Glomerular visceral epithelial cell (primary cell): ENCODE measurements around the gene SMARCA2.
A peak's percentile ranks its signal among the peaks of the same experiment; 100 is the strongest.

Experiments
- DNase-seq: peaks from one replicate; pipeline ENCODE4 v3.0.0-alpha.2; 2016; ENCODE audit errors: extremely low spot score

SMARCA2 gene

DNA sequence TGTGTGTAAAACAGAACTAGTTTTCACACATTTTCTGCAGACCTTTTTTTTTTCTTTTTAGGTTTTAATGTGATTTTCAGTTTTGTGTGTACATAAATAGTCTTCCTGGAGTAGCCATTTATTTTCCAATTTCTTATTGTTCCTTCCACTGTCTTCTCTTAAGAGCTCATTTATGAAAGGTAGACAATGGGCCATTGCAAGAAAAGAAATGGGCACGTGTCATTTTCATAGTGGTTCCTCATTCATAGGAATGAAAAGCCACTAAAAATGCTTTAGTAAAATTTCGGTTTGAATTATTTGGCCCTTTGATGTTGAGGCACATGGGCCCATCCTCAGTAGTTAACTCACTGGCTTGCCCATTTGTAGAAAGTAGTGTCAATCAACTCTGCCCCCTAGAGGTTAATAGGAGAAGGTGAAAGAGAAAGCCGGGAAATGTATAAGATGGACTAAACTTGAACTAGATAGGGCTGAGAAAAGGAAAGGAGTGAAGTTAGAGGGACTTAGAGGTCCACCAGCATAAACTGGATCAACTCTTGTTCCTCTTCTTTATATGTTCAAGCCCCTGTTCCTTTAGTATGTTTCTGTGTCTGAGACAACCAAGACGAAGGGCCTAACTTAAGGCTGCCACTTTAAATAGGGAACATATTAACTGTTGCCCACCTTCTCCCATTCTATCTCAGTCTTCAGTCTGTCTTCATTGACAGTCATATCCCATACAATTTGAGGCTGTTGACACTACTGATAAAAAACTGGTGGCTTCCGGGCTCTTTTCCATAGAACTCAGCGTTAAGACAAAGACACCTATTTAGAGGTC is 72.6 kb downstream of the SMARCA2 start:
- peak; percentile 39 for DNase-seq

DNA sequence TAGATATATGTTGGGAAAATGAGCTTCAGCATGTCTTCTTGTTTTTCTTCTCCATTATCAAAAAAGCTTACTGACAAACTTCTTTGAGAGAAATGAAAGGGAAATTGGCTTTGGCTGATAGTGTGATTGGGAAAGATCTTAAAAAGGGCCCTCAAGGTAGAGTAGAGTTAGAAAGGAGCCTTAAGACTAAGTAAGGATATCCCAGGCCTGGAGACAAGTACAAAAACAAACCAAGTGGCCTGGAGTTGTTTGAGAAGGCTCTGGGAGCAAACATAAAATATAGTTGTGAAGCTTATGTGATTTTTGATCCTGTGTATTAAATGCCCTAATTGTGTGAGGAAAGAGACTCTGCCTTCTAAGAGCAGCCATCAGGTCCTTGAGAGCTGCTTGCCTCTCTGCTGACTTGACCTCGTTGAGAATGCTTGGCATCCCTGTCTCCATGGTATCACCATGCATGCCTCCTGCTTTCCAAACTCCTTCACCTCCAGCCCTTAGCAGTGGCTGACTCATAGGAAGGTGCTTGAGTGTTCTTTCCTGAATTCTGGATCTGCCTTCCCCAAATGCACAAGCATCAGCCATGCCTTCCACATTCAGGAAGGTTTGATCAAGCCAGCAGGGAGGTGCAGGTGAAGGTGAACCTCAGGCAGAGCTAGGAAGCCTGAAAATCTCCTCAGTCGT is 78.9 kb downstream of the SMARCA2 start:
- DNase-seq = peak; percentile 18

DNA sequence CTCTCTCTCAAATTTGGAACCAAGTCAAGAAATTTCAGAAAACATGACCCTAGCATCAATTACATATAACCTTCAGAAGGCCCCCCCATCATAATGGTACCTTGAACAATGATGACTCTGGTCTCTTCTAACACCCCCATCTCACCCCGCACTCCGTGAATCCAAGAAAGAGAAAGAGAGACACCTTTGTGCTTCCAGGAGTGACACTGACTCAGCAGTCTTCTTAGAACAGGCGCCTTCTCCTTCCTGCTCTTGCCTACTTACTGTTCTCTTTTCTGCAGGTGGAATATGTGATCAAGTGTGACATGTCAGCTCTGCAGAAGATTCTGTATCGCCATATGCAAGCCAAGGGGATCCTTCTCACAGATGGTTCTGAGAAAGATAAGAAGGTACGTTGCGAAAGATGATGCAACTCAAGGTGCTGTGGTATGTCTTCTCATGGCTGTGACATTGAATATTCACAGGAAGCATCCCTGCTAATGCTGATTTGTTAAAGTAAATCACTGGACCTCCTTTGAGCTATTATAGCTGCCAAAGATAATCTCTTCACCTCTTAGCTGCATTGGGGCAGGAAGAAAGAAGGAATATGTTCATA is 81.3 kb downstream of the SMARCA2 start:
- DNase-seq = no peak

DNA sequence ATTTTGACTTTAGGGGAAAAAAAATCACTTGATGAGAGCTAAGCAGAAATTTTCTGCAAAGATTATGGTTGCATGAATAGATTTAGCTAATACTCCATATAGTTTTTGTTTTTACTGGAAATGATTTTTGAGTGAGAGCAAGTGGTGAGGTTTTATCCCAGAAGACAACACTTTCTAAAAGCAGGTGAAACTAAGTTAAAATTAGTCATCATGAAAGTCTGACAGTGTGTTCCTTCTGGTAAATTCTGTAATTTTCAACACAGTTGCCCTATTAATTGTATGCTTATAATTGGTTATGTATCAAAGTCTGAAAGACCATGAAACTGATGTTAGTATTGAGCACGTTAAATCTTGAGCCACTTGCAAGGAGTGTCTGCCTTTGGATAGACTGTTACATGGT is 91.5 kb downstream of the SMARCA2 start:
- no peak for DNase-seq

DNA sequence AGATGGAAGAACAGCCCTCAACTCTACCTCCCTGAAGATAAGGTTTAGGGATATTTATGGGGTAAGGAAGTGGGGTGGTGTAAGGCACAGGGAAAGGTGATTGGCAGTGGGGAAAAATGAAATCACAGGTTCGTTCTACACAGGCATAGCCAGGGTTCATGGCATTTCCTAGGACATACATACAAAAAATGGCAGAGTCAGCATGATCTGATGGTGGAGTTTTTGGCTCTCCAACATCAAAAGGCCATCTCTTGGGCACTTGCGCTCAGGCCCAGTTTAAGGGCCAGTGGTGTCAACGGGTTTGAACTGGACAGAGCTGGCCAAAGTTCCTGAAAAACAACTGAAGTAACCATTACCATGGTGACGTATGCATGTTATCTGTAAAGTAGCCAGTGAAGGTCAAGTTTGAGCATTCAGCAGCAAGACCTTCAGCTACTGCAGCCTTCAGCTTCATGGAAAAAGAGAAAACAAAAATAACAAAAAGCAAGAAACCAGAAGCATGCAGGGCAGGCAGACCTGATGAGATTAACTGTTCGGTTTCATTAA is 92.8 kb downstream of the SMARCA2 start:
- DNase-seq = no peak

DNA sequence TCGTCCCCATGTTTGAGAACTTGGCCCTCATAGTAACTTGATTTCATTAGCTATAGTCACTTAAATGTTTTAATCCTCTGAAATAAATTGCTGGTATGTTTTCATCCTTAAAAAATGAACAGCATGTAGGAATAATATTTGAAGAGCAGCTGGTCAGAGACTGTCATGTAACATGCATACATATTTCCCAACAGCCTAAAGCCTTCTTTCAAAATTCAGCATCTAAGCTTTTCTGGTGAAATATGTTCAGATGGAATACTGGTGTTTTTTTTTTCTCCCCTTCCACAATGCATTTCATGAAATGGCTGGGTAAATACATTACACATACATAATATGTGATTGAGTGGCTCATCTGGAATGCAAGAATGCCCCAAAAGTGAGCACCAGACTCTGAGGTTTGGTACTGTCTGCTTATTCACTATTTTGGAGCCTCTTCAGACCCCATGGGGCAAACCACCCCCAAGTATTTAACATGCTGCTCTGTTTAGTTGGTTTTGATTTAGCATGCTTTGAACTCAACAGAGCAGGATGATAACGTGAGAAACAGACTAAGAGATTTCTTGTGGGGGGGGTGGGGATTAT is 94.0 kb downstream of the SMARCA2 start:
- peak; percentile 77 for DNase-seq

DNA sequence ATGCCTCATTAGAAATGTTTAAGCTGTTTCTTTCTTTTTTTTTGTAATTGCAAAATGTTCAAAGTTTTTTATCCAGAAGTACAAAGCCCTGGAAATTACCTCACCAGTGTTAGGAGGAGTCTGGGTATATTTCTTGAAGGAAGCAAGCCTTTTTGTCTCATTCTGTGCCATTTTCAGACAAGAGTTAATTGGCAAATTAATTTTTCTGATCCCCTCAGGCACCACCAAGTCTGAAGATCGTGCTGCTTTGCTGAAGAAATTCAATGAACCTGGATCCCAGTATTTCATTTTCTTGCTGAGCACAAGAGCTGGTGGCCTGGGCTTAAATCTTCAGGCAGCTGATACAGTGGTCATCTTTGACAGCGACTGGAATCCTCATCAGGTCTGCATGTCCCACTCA is 94.9 kb downstream of the SMARCA2 start:
- DNase-seq = no peak

DNA sequence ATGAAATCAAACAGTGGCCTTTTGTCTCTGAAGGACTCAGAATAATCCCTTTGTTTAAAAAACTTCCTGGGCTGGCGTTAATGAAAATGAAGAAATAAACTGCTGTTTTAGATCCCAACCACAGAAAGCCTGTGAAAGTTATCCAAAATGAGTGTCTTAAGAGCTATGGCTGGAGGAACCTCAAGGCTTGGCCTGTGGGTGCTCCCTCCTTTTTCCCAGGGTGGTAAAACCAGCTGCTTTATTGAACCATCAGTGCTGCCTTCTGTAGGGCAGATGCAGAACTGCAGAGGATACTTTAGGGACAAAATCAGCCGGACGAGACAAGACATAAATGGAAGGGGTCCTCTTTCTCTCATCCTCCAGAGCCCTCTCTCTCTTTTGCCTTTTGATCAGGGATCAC is 100.9 kb downstream of the SMARCA2 start:
- DNase-seq = no peak

DNA sequence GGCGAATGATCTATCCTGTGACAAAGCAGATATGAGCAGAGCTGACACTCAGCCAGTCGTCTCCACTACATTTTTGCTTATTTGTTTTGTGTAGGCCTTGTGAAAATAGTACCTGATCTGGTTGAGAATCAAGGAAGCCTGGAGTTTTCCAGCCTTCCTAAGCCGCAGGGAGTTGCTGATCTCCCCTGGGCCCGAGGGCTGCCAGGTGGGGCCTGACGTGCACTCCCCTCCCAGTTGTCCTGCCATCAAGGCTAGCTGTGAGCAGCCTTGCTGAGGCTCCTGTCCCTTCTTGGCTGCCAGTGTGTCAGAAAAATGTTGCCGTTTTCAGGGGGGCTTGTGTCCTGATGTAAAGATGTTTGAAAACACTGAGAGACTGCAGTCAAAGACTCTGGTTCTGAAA is 102.4 kb downstream of the SMARCA2 start:
- no peak for DNase-seq

DNA sequence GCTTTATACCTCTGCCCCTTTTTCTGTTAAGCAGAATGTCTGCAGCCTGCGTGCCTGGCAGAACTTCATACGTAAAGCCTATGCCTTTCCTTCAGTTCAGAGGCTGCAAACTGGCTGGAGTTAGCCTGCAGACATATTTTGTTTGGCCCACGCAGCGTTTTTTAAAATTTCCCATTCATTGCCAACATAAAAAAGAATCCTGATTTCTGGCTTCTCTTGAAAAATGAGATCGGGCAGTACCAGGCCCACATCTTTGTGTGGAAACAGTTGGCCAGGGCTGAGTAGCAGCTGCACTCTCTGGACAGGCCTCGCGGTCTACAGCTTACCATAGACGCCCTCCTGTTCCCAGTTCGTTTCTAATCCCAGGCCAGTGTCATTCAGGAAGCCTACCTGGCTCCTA is 104.4 kb downstream of the SMARCA2 start:
- DNase-seq = no peak

DNA sequence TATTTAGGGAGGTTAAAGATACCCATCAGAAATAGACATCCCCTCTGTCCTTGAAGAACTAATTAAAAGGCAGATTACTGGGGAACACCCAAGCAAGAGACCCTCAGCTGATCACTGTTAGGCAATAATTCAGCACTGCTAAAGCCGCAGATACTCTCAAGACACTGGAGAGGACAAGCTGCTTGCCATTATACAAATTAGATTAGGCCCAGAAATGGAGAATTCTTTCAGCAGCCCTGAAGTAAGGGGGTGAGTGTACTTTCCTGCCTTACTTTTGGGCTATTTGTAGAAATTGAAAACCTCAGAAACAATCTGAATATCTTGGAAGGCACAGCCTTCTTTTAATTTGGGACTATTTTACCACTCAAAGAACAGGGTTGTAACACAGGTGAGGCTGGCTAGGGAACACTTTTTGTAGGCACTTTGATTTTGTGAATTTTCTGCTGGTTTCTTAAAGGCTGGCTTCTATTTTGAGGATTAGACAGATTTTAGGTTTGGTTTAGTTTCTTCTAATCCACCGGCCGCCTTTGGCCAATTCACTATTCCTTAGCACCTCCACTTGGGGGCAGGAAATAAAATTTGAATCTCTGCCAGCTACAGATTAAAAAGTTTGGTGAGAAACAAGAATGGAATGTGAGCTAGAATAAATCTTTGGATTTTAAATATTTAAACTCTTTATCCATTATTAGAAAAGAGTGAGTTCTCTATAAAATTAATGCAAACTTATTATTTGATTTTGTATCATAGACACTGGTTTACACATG is 106.0 kb downstream of the SMARCA2 start:
- peak; percentile 28 for DNase-seq

DNA sequence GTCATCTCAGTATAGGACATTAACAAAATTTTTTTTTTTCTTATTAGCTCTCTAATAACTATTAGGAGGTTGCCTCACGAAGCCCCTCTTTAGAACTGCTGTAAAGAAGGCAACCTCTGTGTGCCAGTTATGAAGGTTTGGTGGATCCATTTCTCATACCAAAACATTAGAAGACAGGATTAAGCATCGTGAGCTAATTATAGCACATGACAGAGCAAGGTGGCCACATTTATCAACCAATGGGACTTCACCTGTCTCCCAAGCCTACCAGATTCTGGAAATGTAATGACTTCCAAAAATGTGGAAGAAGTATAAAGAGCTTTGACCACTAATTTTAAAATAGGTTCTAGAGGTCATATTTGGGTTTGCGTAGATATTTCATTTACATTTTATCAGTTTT is 107.2 kb downstream of the SMARCA2 start:
- DNase-seq = no peak

DNA sequence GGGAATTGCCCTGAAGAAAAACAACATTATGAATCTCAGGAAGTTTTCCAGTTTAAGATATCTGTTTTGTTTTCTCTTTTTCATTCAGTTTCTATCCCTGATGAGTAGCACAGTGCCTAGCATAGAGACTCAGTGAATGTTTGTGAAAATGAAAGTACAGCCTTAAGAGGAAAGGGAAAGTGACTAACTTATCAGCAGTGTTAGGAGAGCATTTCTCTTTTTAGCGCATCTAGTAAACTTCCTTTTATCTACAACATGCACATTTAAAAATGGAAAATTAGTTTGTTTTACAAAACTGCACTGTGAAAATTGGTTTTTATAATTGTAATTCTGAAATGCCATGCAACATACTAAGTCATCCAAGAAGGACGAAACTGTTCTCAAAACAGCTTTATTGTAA is 110.8 kb downstream of the SMARCA2 start:
- DNase-seq = no peak

DNA sequence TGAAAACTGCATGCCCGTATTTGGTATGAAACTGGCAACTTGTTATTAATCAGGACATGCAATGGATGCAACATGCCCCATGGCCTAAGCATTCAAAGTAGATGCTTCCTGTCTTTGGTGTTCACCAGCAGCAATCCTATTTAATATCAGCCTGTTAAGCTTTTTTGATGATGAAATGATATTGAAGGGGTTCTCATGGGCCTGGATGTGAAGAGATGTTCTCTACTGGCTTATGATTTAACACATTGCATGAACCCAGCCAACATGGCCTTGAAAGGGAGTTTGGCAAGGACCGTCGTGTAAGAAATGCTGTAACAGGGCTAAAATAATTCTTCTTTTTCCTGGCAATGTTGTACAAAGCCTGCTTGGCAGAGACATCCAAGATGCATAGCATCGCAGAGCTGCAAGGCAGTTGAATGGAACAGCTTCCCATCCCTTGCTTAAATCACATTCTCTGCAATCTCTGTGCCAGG is 111.2 kb downstream of the SMARCA2 start:
- DNase-seq = no peak

DNA sequence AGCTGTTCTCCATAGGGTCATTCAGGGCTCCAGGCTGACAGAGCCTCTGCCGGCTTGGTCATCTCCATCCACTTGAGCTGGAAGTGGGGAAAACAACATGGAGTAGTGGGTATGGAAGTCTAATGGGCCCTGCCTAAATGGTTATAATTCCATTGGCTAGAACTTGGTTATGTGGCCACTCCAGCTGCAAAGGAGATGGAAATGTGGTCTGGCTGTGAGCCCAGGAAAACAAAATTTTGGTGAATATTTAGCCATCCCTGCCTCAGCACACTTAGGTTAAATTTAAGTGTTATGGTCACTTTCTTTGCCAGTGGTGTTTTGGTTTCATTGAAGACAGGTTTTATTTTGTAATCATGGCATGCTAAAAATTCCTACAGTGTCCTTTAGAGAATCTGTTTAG is 112.3 kb downstream of the SMARCA2 start:
- peak; percentile 82 for DNase-seq

DNA sequence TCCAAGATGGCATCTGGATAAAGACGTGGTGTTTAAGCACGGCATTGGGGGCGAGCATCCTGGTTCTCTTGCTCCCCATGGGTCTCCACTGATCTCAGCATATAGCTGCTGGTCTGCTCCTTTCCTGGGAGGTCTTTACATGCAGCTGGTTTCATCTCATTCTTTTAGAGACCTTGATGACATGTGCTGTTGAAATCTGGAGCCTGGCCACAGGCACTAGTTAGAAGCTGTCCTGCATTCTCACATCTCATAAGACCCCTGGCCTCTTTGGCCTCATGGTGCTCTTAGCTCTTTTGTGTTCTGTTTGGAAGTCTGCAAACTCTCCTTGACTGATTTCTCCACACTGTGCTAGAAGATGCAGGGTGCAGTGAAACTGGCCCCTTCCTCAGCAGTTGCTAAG is 113.0 kb downstream of the SMARCA2 start:
- DNase-seq = no peak

DNA sequence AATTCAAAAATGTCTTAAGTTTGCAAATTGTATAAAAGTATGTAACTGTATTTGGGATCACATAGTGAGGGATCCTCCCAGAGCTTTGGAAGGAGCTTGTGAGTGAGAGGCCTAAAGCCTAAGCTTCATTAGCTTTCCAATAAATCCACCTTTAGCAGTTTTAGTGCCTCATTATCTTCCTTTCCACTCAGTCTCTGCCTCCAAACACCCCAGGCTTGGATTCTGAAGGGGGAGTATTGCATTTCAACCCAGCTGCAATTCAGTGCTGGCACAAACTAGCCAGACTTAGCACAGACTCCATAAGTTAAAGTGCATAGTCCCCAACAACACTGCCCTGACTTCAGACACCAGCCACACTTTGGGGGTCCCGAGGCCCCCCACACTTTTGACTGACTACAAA is 113.5 kb downstream of the SMARCA2 start:
- DNase-seq = no peak

DNA sequence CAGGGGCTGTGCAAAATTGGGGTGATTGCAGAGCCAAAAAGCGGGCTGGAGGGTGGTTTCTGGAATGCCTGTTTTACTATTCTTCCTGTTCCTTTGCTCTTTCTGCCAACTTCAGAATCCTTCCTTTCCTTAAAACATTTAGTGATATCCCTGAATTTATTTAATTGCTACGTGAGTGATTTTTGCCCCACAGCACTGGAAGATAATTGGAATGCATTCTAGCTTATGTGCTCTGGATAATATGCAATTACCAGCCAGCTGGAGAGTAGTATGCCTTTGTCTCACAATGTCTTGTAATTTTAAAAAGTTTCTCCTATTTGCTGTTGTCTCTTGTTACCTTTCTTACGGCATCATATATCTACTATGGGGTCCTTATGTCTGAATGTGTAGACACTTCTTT is 115.8 kb downstream of the SMARCA2 start:
- no peak for DNase-seq

DNA sequence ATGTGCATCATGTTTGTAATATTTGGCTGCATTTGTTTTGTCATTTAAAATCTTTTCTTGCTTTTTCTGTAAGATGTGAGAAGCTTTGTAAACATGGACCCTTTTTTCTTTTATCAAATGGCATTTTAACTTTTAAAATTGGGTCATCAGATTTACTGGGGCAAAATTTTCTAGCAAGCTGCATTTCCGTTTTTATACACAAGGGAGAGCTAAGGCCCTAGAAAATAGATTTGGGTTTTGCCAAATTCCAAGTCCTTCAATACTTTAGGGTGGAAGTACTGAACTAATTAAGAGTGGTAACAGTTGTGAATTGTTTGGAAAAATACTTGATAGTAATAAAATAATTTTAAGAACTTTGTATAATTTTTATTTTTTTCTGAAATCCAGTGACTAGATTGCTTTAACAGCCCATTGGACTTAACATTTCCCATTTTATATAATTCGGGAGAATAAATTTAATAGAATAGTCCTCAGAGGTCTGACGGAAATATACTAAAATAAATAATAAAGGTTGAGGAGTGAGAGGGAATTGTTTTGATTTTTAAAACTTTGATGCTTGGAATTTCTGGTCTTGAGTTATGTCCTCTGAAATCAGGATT is 117.4 kb downstream of the SMARCA2 start:
- peak; percentile 22 for DNase-seq

DNA sequence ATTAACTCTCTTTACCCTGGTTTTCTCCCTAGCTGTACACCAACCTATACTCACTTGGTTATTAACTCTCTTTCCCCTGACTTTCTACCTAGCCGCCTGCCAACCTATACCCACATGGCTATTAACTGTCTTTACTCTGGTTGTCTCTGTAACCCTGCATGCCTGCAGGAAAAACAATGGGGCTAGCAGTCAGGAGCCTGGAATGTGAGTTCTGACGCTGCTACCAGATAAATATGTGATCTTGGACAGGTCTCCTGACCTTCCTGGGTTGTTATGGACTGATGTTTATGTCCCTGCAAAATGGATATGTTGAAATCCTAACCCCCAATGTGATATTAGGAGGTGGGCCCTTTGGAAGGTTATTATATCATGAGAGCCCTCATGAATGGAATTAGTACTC is 119.2 kb downstream of the SMARCA2 start:
- DNase-seq = no peak

DNA sequence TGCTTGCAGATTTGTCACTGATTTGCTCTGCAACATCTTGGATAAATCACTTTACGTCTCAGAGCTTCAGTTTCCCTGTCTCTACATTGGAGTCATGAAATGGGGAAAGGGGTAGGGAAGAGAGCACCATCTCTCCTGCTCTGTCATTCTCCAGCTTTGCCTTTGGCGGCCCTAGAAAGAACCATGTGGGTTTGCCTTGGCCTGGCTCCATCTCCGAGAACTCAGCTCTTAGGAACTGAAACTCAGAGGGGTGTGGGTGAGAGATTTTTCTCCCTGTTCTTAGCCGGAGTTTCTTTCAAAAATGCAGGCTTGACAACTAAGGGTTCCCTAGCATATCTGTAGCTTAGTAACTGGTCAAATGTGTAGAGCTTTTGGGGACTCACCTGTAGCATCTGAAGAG is 123.5 kb downstream of the SMARCA2 start:
- DNase-seq = no peak
